NCI-H748 treated with DMSO at 0.1 percent for 48 hours (cell line): Measurements from ENCODE around the gene GPR50.

ENCODE experiments used
- DNase-seq: peaks from one replicate; lab custom pipeline; 2025; lab: John Stamatoyannopoulos, UW

Gene GPR50

DNA sequence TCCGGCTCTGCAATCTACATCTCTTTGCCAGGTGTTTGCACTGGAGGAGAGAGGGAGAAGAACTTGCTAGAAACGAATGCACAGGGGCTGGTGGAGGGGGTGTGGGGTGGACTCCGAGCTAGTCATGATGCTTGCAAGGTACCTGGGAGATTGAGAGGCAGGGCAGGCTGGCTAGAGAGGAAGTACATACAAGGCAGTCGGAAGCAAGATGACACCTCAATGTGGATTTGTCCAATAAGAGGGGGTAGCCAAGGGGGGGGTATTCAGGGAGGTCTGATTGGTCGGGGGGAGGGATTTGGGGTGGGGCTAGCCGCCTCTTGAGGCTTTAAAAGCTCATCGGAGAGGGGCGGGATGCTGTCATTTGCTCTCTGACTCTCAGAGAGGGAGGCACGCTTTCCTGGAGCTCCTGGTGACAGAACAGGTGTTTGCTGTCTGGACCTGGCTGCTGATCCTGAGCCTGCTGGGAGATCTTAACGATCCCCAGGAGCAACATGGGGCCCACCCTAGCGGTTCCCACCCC is at the start of gene GPR50:
Gene GPR50 (plus strand): TSS at position 354 of the 520 bp plus-strand sequence. CDS start 138 bp downstream, at position 492.
- DNase-seq, result peak; percentile 94

DNA sequence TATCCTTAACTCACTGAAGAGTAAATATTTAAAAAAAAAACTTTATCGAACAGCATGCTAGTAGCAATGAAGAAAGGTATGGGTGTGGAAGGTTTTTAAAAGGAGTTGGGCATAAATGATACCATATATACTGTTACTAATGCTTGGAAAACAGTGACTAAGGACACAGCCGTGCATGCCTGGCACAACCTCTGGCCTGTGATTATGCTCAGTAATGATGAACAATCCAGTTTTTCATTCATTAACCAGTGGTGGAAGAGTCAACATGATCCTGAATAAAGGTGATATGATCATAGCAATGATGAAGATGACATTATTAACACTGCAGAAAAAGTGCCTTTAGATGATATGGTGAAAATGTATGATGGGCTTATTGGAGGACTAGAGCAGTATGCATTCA is 43.9 kb upstream of the GPR50 start:
- no peak for DNase-seq

DNA sequence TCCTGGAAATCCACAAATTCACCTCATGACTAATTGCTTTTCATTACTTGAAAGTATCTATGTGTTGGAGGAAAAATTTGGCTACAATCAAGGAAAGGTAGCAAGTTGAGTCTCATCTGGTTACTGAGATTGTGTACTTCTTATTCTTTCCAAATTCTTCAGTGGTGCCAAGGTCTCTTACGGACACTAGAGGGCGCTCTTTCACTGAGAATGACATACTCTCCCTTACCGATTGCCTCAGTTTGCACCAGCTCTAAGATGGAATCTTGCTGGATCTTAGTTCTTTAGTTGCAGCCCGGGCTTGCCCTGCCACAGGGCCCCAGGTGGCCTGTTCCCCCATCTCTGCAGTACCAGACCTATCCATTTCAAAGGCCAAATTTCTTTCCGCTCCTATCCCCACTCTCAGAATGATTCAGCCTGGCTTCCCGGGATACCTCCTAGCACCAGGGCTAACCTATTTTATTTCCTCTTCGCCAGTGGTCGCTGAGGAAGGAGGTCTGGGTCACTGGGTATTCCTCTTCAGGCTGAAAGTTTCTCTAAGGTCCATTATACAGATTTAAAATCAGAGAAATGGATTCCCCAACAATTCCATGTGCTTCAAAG is 24.6 kb upstream of the GPR50 start:
- DNase-seq, result peak; percentile 47

DNA sequence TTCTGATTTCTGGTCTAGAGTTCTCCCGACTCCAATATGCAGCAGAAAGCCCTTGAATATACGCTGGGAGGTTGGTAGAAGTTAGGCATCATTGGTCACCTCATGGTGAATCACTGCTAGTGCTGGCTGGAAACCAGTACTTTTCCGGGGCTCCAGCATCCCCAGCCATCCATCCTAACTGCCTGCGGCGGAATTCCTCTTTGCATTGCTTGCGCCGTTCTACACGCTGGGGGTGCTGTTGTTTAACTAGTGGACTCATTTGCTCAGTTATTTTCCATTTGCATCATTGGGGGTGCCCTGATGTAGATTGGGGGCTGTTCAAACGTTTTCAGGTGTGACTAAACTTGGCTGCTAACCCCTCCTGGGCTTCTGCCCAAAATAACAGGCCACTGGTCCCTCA is 23.3 kb upstream of the GPR50 start:
- DNase-seq, result no peak

DNA sequence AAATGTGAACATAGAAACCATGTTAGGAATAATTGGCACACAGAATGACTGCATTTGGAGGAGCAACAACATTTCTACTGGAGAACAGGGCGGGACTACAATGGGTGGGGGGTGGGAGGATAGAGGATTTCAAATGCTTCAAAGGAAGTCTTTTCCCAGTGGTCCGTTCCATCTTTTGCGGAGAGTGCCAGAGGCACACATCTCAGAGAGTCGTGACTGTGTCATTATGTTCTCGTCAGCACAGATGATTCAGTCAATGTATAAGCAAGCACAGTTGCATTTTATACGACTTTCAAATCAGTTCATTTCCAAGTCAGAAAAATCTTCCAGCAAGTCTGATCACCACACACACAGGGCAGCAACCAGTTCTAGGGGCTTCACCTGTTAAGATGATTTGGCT is 22.7 kb upstream of the GPR50 start:
- DNase-seq, result no peak

DNA sequence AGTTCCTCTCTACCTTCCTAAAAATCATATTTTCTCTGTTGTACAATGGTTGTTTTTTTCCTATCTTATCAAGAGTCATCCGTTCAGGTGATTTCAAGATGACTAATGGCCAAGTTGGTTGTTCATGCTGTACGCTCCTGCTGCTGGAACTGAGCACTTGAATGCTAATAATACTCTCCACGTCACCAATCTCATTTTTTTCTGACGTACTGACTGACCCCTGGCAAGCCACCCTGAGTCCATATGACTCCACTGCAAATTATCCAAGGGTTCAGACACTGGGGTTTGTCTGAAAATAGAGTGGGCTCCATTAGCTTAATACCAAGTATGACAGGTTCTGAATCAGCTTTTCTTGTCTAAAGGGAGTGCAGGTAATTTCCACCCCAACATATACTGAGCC is 21.1 kb upstream of the GPR50 start:
- no peak for DNase-seq

DNA sequence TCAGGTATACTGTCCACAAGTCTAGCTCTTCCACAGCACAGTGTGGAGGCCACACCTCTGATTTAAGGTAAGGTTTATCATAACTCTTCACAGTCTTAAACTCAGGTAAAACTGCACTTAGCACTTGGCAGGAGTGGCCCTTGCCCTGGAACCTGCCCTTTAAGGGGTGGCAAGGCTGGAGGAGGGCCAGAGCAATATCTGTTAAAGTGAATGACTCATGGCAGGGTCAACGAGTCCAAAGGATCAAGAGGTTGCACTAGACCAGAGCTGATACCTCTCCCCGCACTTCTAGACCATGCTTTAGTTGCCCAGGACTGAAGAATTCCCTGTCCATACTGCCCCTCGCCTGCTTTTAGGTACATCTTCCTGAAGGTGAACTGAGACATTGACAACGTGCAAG is 14.7 kb upstream of the GPR50 start:
- DNase-seq, result no peak

DNA sequence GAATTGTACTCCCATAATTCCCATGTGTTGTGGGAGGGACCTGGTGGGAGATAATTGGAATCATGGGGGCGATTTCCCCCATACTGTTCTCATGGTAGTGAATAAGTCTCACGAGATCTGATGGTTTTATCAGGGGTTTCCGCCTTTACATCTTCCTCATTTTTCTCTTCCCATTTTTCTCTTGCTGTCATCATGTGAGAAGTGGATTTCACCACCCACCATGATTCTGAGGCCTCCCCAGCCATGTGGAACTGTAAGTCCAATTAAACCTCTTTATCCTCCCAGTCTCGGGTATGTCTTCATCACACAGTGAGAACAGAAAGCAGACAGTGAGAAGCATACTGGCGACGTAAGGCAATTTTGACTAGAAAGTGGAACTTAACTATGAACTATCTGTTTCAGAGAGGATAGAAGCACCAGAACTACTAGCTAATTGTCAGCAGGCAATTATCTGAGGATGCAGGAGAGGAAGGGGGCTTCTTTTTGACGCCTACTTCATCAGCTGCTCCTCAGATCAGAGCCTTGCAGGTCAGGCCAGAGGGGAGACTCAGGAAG is 8.5 kb upstream of the GPR50 start:
- DNase-seq, result no peak

DNA sequence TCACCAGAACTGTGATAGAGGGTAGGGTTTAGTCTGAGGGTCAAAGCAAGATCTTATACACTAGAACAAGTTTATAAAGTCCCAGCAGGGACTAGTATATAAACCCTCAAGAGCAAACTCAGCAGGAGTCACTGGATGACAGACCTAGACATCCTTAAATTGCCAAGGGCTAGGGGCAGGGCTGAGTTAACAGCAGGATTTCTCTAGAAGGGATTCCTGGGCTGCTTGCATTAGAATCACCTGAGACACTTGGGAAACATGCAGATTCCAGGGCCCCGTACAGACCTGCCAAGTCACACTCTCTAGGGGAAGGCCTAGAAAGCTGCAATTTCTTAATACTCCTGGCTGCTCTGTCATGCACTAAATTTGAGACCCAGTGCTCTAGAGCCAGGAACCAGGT is 6.6 kb upstream of the GPR50 start:
- no peak for DNase-seq

DNA sequence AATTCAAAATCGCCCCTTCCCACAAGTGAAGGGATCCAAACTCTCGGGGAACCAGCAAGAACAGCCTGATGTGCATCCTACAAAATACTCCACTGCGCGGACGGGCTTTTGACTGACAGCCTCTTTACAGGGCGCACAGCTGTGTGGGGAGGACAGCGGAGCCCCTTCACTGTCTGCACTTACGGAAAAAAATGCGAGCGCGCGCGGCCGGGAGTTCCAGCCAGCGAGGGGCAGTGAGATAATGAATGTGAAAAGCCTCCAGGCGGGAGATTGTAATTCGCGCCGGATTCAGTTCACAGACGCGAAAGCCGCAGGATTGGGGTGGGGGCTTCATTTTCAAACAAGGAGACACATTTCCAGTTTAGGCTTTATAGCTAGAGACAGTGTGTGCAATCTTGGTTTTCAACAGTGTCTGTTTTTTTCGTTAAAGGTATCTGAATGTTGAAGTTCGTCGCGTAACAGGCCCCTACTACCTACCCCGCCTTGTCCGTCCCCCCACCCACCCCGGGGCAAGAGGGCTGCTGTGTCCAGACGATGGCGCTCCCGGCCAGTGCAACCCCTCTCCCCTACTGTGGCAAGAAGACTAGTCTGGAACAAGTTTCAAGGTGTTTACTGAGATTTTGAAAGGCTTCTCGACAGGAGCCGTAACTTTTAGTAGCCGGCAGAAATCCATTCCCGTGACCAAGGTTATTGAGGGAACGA is 1.7 kb upstream of the GPR50 start:
- DNase-seq, result peak; percentile 42

DNA sequence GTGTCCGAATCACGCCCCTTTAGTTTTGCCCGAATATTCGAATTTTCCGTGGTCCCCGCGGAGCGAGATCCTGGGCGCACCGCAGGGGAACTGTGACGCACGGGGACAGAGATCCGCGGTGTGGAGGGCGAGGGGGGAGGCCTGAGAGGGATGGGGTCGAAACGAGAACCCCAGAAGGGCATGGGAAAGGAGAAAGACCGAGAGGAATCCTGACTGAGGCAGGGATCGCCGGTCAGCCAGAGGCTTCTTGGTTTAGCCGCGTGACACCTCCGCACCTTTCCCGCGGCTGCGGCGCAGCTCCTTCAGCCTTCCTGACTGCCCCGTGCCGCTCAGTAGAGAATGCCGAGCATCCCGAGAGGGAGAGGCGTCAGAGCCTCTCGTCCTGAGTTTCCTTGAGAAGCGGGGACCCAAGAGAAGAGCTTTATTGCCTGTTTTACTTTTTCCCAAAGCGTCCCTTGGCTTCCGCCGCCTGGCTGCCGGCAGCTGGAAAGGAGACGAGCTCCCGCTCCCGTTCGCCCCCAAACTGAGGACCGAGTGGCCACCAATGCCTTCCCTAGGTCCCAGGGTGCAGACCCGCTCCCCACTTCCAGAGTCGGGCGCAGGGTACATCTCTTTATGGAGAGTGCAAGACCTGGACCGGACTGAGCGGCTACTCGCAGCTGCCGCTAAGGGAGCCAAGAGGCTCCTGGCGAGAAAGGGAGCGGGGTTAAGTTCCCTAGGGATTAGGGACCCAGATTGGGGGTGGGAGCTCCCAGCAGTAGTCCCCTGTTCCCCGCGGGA is 911 bp upstream of the GPR50 start:
- no peak for DNase-seq

DNA sequence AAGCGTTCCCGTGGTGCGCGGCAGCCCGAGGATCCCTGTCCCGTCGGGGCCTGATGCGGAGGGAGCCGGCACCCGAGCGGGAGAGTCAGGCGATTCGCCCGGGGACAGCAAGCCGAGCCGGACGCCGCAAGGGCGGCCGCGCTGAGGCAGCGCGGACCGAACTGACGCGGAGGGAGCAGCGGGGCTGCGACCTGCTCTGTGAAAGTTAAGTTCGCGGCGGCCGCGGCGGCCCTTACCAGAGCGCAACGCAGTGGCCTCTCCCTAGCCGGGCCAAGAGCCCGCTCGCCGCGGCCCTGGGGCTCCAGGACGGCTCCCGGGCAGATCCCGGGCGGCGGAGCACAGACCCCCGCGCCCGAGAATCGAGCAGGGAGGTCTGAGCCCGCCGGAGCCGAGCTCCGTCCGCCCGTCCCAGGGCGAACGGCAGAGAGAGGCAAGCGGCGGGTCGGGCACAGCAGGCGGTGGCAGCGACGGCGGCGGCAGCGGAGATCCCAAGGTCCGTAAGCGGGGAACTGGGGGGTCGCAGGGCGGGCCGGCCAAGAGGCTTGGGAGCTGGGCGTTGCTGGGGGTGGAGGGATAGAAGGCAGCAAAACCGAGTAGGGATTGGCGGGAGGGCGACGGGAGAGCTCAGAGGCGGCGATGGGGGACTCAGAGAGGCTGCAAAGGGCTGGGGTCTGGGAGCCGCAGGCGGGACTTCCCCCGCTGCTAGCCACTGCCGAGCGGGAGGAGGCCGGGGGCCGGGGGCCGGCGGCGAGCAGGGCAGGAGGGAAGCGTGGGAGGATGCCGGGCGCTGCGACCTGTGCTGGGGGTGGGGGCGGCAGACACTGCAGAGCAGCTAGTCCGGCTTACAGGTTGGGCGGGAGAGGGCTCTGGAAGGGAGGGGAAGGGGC is 1.0 kb downstream of the GPR50 start:
- no peak for DNase-seq

DNA sequence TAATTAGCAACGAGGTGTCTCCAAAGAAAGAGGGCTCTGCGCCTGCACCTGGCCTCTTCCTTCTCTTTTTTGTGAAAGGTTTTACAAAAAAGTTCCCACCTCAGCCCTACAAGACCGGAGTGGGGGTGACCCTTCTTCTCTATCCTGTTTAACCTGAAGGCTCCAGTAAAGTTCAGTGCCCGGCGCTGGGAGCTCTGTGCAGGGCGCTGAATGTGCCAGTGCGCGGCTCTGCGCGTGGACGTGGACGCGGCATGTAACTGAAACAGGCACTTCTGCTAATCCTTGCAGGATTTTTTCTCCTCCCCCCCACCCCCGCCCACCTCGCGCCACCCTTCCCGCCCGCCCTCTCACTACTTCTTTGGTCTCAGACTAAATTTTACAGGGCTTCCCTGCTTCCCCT is 2.4 kb downstream of the GPR50 start:
- DNase-seq, result no peak

DNA sequence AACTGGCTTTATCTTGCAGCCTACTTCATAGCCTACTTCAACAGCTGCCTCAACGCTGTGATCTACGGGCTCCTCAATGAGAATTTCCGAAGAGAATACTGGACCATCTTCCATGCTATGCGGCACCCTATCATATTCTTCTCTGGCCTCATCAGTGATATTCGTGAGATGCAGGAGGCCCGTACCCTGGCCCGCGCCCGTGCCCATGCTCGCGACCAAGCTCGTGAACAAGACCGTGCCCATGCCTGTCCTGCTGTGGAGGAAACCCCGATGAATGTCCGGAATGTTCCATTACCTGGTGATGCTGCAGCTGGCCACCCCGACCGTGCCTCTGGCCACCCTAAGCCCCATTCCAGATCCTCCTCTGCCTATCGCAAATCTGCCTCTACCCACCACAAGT is 4.0 kb downstream of the GPR50 start:
- DNase-seq, result no peak

DNA sequence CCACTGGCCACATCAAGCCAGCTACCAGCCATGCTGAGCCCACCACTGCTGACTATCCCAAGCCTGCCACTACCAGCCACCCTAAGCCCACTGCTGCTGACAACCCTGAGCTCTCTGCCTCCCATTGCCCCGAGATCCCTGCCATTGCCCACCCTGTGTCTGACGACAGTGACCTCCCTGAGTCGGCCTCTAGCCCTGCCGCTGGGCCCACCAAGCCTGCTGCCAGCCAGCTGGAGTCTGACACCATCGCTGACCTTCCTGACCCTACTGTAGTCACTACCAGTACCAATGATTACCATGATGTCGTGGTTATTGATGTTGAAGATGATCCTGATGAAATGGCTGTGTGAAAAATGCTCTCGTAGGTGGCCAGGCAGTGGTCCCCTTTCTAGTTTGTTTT is 4.7 kb downstream of the GPR50 start:
- DNase-seq, result no peak

DNA sequence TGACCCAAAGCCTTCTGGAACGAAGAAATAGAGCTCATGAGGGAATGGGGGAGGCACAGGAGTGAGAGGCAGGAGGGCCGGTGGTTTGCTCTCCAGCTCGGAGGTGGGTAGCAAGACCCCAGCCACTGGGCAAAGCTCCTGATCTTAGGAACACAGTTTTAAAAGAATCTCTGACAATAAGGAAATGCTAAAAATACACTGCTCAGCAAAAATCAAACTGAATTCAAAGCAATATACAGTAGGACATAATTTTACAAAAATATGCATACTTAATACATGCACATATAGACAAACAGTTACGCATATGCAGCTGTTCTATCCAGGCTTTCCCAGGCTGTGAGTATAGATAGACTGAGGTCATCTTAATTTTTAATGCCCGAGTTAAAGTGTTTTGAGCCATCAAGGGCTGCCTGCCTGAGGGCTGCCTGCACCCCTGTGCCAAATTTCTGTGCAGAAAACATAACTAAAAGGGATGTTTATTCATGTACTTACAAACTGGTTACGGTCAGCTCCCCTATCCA is 6.9 kb downstream of the GPR50 start:
- DNase-seq, result no peak

DNA sequence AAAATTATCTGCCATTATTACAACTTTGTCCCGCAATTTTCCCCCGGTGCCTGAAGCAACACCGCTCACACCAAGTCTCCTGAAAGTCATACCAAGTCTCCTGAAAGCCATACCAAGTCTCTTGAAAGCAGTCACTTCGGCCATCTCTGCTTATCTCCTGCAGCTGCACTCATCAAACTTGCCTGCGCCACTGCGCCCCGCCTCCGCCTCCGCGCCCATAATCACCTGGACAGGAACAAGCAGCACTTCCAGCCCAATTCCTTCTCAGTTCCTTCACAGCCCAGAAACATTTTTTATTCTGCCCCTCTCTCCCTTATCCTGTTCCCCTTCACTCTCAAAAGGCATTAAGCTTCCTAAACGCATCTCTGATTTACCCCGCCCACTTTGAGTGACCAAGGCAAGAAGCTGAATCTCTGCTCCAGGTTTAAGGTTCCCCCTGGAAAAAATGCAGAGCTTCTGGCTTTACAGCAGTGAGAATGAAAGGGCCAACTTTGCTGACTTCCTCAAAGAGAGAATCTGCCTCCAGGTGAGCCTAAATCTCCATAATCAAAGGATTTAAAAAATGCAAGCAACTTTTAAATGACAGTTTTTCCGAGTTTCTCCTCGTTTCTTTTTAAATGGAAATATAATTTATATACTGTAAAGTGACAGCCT is 7.7 kb downstream of the GPR50 start:
- DNase-seq, result no peak

DNA sequence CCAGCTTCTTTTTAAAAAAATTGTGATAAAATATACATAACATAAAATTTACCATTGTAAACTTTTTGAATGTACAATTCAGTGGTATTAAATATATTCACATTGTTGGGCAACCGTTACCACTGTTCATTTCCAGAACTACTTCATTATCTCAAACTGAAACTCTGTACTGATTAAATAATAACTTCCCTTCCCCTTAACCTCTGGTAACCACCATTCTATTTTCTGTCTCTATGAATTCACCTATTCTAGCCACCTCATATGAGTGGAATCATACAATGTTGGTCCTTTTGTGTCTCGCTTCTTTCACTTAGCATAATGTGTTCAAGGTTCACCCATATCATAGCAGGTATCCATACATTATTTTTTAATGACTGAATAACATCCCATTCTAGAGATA is 8.3 kb downstream of the GPR50 start:
- DNase-seq, result no peak

DNA sequence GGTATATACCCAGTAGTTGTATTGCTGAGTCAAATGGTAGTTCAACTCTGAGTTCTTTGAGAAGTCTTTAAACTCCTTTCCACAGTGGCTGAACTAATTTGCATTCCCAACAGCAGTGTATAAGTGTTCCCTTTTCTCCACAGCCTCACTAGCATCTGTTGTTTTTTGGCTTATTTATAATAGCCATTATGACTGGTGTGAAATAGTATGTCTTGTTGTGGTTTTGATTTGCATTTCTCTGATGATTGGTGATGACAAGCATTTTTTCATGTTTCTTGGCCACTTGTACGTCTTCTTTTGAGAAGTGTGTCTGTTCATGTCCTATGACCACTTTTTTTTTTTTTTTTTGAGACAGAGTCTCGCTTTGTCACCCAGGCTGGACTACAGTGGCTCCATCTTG is 30.5 kb downstream of the GPR50 start:
- no peak for DNase-seq

DNA sequence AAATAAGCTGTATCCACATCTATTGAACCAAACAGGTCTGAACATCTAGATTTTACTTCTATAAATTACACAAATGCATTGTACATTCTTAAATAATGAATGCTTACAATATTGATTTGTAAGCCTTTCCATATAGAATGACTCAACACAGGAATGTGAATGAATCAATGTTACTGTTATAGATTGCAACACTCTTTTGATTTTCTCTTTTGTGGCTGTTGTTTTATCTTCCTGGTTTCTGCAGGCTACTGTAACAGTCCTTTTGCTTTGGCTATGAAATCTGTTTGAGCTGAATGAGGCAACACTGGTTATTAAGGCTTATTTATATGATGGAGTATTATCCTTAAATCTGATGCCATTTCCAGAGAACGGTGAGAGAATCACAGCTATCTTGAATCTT is 49.5 kb downstream of the GPR50 start:
- no peak for DNase-seq

DNA sequence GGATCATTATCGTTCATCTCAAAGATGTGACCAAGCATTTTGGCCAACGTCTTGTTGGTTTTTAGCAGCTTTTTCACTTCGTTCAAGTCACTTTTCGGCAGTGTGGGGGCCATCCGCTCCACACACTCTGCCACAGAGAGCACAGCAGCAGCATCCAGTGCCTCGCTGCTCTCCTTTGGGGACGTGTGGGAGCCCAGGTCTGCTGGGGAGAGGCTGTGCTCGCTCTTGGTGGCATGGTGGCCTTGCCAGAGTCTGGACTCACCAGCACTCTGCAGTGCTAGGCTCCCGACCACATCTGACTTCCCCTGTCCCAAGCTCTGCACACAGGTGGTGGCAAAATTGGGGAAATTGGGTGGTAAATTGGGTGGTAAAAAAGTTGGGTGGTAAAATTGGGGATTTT is 50.6 kb downstream of the GPR50 start:
- DNase-seq, result no peak
